ENCODE results near the gene PAX6.
A peak's percentile ranks its signal among the peaks of the same experiment; 100 is the strongest.

Gene PAX6
- 0 to 0.81 reads per million in 2 donors for total RNA-seq

DNA sequence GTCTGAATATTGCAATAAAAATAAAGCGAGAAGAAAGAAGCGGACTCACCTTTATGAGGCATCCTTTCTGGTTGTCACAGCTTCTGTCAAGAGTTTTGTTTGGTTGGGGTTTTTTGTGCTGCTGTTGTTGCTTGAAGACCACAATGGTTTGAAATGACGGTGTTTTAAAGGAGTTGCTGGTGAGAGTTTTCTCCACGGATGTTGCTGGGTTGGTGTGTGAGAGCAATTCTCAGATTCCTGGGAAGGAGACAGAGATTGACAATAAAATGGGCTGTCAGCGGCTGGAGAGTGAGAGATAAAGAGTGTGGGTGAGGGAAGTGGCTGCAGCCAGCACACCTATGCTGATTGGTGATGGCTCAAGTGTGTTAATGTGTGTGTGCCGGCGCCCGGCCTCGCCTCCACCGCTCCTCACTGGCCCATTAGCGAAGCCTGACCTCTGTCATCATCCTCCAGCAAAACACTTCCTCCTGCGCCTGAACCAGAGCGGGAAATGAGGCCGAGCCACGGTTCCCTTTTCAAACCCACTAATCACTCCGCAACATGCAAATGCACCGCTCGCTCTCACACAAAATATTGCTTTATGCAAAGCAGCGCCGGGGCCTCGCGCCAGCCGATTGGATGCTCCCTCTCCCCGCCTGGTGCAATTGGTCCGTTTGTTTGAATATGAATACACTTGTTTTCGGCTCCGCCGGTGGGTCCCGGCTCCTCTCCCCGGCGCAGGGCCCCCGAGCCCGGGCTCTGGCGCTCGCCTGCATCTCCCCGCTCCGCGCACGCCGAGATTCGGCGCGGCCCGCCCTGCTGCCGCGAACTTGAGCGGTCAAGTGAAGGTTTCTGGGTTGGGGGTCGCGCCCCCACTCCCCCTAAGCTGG lies at the start of gene PAX6:
Gene PAX6 (minus strand): TSS at position 544 of the 869 bp plus-strand sequence. CDS start 4,911 bp downstream, outside the sequence.
- peak in 3 of 5 experiments; percentile 23 to 62 (median 34) for DNase-seq

DNA sequence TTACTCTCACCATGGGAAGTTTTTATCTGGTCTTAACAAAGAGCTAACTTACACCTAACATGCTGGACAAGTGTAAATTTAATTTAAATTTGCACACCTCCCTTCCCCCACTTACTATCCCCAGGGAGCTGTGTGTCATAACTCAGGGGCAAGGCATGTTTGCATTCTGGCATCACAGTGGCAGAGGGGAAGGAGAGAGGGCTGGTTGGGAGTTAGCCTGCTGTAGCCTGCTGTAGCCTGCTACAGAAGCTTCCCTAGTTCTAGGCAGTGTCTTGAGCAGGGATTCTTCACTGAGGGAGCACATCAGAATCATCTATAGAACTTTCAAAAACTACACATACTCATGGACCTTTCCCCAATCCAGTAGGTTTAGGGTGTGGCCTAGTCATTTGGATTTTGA lies 49.3 kb upstream of the PAX6 start:
- DNase-seq, result no peak

DNA sequence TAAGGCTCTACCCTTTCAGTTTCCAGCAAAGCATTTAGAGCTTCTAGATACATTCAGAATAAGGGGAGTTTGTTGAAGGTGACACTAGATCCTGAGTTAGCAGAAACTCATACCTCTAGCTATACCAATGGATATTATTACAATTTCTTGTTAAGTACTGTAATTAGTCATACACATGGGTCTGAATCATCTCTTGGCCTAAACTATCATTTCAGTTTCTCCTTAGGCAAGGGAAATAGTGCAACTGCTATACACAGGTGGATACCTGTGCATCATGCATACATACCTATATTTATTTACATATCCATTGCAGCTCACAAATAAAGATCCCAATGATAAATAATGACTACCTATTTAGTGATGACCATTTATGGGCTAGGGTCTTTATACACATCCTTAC lies 45.1 kb upstream of the PAX6 start:
- no peak for DNase-seq

DNA sequence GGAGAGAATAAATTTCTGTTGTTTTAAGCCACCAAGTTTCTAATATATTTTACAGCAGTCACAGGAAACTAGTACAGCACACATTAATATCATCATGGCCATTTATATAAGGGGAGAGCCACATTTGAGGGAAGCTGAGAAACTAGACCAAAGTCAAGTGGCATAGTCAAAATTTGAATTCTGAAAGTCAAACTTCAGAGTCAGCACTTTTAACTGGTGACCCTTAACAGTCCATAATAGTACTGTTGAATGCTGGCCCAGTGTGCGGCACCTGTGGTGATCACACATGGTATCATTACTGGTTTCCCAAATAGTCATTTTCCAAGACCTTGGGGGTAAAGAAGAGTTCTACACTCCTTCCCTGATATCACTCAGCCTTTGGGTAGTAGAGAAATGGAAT lies 44.3 kb upstream of the PAX6 start:
- DNase-seq, result no peak

DNA sequence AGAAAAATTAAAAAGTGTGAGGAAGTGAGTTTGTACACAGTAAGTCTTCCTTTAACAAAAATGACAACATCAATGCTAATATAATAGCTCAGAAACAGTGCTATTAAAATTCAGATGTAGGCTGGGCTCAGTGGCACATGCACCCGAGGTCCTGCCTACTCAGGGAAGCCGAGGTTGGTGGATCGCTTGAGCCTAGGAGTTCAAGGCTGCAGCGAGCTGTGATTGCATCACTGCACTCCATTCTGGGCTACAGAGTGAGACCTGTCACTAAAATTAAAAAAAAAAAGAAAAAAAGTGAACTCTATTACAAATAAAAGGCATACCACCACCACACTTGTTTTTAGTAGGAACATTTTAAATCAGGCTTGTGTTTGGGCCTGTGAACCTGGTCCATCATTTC lies 39.2 kb upstream of the PAX6 start:
- no peak for DNase-seq

DNA sequence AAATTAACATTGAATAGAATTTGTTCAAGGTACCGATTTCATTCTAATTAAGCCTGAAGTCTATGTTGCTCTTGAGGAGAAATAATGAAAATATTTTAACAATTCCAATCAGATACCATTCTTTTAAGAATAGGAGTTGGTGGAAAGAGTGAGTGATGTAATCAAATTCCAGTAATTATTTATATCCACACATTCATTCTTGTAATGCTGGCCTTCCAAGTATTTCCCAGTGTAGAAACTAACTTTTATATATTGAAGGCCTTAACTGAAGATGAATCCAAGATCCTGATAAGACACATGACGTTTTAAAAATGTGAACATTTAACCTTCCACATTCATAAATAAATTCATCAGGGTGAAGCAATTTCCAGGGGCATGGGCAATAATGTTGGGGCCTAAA lies 36.6 kb upstream of the PAX6 start:
- no peak for DNase-seq

DNA sequence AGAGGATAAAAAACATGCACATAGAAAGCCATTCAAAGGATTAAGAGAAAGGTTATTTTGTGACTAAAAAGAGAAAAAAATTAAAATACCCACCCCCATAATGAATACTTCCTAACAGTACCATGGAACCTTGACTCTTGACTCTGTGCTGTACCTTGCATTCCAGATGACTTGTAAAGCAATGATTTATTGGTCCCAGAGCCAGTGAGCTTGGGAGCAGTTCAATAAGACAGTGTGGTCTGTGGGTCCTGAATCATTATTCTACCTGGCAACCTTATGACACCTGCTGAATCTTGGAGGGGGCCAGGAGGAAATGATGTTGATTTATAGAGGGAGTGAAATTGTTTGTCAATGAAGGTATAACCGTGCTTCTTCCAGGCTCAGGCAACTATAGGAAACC lies 34.2 kb upstream of the PAX6 start:
- no peak for DNase-seq

DNA sequence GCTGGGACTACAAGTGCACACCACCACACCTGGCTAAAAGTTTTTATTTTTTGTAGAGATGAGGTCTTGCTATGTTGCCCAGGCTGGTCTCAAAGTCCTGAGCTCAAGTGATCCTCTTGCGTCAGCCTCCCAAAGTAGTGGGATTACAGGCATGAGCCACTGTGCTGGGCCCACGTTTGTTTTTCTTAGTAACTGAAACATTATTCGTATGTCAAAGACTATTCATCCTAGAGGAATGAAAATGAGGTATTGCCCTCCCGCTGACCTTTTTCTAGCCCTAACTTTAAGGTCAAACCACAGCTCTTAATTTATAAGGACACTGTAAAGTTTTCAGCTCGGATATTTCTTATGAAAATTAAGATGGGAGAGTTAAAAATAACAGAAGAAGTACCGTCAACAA lies 33.2 kb upstream of the PAX6 start:
- DNase-seq, result no peak

DNA sequence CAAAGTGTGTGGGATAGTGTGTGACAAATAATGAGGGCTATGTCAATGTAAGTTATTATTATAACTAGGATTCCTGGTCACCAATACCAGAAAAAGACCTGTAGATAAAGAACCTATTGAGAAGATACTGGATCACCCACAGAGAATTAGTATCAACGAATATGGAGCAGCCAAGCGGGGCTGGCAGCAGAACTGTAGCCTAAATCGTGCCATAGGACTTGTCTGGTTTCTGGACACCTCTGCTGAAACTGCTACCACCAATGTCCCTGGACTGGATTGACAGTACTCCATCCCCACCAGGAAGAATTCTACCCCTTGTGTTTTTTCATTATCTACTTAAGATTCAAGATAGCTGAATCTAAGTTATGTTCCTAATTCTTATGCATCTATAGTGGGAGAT lies 30.3 kb upstream of the PAX6 start:
- DNase-seq, result no peak

DNA sequence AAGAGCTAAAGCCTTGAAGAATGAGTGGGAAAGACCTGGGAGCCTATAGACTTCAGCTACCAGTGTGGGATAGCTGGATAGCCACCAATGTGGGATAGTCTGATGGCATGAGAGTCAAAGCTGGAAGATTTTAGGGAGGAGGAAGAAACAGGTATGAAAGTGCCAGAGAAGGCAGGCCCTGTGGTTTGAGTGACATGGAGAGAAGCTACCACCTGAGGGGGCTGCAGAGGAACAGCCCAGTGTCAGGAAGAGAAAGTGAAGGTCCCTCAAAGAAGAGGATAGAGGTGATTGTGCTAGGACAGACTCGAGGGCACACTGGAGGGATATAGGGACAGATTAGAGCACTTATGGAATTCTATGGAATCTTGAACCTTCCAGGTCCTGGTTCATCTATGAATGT lies 23.1 kb upstream of the PAX6 start:
- no peak for DNase-seq

DNA sequence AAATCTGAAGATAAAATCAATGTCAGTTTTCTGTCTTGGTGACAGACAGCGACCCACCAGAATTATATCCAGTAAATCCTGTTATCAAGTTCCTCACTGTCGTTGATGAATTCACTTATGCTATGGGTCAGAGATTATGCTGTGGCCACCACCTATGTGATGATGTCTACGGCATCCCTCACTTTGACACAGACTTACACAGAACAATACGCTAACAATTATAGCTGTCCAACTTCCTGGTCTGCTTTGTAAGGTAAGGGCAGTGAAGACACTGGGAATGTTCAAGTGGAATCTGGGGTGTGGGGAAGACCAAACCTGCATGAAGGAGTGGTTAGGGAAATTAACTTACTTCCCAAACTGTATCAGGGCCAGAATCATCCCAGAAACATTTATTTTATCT lies 19.3 kb upstream of the PAX6 start:
- no peak for DNase-seq

DNA sequence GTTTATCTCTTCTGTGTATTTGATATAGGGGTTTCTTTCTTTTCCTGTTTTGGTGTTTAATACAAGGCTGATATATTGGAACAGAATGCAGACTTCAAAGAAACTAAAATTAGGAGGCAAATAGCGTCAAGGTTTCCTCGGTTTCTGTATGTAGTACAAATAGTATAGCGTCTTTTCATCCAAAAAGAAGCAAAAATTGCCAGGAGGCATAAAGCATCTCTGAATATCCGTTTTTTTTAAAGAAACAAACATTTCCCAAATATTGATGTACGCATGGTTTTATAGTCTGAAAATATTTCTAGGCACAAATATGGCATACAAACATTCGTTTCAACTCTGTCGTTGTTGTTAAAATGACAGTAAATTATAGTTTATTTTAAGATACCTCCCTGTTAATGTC lies 17.1 kb upstream of the PAX6 start:
- no peak for DNase-seq

DNA sequence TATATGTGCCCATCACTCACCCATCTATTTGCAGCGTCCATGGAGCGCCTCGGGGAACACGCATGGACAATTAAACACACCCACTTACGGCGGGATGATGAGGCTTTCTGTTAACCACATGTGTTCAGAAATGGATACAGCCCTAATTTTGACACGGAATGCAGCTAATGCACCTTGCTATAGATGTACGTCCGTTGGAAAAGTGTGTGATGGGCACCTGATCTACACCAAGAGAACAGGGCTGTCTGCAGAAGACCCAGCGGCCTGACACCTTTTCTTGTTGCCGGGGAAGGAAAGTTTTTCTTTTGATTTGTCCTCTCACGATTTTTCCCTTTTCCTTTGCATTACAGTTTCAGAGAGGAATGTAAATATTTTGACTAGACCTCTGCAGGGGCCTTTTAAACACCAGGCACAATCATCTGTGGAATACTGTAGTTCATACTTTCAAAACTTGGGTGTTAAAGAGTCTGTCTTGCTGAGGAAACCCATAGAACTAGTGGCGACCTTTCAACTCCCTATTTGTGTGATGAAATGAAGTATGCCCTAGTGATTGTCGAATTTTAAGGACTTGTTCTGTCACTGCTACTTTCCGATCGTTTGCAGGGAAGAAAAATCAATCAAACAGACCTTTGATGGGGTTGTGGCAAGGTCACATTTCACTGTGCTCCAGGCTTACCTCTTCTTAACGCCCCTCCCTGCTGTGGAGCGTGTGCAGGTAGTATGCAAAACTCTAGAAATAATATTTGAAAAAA lies 16.5 kb upstream of the PAX6 start:
- no peak for DNase-seq

DNA sequence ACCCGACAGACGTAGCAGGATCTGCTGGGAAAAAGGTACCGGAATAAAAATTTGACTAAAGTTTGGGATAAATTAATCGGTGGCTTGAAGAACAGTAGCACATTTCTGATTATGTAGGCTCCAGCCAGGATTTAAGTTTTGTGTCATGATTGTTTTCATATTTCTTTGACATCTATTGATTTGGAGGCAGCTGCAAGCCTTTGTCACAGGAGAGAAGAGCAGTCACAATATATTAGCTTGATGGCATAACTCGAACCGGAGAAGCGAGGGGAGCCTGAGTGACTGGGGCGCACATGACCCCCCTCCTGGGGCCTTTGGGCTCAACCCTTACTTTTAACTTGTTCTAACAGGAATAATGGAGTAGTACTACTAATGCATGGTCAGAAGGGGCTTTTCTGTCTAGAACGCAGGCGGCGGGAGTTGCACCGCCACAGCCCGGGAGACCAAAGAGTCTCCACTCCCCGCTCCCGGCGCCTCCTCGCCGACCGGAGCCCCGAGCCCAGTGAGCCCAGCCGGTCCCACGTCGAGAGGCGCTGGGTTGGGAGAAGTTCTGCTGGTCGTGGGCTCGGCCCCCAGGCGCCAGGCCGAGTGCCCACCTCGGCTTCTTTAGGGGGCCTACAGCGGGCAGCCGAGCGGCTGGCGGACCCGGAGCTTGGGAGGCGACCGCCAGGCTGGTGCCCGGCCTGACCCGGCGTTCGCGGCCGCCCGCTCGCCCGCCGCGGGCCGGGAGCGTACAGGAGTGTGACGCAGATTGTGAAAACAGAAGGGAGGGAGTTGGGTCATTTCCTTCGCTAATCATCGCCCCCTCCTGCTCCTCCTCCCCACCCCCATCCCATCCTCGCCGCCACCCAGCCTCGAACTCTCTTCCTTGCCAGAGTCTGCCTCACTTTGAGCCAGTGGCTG lies 15.7 kb upstream of the PAX6 start:
- no peak for DNase-seq

DNA sequence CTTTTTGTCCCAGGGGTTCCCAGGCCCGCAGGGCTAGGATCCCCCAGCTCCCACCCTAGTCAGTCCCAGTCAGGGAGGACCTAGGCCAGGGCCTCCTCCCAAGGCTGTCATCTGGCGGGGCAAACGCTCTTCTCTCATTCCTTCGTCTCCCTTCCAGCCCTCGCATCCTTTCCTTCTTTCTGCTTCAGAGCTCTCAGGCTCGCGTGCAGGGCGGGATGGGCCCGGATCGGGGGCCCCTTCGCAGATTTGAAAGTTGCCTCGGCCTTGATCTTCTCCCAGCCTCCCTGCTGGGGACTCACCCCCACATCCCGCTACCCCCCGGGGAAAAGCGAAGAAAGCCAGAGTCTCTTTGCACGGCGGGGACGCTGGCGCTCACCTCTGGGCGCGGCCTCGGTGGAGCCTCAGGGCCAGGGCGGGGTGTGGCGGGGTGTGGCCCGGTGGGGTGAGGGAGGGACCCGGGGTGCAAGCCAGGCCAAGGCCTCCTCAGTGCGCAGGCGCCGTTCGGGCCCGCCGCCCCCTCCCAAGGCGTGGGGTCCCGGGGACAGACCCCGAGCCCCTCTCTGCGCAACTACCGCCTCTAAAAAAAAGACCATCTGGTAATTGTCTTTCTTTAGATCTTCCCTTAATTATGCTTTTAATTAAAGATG lies 14.8 kb upstream of the PAX6 start:
- DNase-seq, result no peak

DNA sequence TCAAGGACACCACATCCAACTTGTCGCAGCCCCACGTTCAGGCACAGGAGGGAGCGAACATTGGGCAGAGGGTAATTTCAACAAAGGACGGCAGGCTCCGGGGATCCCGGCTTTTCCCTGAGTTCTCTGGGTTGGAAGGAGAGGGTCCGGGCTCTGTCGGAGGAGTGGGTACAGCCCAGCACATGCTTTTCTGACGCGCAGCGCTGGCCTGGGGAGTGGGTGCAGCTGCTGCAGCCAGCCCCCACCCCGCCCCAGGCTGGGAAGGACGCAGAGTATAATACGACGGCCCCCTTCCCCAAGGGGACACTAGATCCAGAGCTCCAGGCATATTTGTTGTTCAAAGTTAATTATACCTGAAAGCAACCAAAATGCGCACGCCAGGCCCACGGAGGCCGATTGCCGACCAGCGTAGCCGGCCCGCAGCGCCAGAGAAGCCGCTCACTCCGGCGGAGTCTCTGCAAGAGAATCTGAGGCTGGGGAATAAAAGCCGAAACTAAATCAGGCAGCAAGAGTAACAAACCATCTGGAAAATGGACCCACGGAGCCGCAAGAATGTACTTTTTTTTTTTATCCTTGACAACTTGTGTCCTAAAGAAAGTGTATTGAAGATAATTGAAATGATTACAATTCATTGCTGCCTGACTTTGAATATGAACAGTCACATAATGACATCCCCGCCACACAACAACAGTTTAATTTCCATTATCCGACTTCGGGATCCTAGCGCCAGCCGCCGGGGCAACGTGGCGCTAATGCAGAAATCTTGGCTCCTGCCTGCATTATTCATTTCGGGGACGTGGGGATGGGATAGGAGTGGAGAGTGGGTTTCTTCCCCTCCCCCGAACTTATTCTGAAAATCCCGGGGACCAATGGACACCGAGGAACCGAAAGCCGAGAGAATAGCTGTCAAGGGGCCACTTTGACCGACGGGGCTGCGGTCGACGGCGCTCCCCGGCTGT lies 14.0 kb upstream of the PAX6 start:
- no peak for DNase-seq

DNA sequence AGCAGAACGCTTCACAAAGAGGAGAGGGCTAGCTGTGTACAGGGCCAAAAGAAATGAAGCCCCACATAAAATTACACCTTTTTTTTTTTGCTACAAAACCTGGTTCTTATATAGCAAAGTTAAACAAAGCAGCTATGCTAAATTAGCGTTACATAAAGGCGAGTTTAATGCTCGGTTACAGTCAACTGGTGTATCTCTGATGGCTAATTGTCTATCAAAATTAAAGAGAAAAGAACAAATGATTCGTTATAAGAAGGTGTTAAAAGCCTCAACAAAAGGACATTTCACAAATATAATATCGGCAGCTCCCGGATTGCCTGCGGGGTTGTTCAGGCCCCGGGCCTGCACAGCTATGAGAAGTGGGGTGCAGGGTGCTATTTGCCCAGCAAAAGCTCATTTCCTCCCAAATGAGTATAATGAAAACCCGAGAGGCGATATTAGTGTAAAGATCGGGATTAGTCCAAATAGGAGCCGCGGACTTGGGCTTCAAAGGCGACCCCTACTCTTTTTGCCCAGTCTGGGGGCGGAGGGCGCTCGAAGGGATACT lies 13.3 kb upstream of the PAX6 start:
- DNase-seq, result no peak

DNA sequence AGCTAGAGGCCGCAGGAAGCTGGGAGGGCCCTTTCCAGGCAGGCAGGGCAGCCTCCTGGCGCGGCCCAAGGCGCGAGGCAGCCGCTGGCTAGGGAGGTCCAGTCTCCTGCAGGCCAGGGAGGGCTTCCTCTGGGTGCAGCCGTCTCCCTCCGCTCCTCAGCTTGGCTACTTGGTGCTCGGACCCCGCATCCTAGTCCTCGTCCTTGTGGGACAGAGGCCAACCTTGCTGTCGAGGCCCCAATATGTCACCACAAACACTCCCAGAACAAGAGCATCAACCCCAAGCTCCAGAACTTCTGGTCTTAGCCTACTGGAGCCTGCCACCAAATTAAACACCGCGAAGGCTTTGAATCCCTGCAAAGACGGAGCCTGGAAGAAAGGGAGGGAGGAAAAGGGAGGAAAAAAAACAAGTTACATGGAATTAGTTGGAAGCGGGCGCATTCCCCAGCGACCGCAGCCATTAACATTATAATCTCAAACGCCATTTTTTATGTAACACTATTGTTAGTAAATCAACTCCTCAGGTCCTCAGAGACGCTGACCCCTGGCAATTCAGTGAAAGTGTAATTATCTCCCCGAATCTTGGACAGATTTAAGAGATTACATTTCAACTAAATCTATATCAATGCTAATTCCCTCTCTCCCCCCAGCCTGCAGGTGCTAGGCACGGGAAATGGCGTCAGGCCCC lies 12.7 kb upstream of the PAX6 start:
- DNase-seq, result no peak

DNA sequence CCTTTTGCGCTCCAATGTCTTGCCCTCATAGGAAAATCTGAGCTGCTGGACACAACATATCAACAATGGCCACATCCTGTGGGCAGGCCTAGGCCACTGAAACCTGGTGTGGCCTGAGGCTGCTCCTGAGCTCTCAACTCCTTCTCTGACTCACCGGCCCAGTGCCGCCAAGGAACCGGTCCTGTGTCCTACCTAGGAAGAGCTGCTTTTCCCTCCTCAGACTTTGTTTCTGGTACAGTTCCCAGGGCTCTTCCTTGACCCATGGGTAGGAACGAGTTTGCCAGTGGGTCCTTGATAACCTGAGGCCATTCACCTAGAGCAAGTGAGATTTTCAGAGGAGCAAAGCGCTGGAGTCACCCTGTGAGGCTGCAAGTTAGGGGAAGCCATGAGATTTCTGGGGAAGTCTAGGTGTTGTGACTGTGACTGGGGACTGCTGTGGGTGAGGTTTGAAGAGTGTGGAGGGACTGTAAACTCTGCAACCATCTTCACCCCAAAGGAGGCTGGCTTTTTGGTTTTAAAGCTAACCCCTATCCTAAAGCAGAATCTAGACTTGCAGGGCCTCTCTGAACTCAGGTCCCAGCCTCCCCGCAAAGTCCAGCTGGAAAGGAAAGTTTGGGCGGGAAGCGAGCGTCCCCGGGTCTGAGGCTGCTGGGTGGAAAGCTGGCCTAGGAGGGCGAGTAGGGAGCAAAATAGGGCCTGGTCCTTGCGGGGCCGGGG lies 12.0 kb upstream of the PAX6 start:
- no peak for DNase-seq

Data from T-helper 2 cell (primary cell).